Fibroblast of upper back skin (primary cell): ENCODE measurements around the gene MPZL2.
A peak's percentile ranks its signal among the peaks of the same experiment; 100 is the strongest.

Source experiments
- DNase-seq: peaks from one replicate; pipeline ENCODE4 v3.0.0-alpha.2; 2013

Gene MPZL2

DNA sequence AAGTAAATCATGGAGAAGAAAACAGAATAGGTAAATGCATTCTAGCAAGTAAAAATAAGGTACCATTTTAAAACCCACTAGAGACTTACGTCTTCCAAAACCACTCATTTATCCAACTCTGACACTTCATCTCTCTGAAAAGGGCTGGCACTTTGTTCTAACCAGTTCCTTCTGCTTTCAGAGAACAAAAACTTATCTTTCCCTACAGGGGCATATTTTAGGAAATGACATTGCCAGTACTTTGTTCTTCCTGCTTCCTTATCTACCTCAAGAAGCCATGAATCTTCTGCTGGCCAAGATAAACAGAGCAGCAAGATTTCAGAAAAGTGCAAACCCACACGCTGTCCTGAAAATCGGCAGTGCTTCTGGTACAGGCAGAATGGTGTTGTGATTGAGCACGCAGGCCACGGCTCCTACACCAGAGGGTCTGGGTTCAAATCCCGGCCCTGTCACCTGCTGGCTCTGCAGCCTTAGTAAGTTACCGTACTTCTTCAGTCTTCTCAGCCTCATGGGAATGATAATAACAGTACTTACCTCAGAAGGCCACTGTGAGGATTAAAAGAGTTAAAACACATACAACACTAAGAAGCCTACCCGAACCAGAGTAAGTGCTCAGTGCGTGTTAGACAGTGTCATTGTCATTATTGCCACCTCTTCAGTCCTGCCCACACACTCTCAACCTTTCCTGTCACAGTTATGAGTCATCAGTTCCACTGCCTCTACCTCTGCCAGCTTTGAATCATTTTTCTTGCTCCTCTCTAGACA, 22.9 kb downstream of the MPZL2 start:
- DNase-seq: peak; percentile 4

DNA sequence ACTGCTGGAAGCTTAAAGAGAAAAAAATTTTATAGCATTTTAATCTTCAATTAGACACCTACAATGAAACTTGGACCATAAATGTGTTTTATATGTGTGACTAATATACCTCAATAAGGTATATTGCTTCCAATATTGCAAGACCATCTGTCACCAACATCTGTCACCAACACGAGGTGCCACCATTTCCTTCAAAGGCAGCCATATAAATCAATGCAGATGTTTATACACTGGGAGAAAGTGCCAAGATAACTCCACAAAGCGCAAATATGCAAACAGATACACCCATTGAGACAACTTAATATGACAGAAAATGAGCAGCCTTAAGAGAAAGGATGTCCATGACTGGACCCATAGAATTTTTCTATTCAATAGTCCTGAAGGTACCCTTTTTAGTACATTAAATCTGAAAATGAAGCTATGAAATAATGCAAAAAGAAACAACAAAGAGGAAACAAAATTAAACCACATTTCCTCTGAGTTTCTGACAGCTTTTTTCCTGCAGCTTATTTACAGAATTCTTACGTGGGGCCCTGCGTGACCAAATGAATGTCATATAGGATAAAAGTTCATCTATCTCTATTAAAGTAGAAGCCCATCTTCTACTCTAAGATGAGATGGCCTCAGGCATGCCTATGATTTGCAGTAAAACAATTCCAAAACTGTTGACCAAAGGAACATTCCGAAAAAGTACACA, 24.4 kb downstream of the MPZL2 start:
- DNase-seq: no peak

DNA sequence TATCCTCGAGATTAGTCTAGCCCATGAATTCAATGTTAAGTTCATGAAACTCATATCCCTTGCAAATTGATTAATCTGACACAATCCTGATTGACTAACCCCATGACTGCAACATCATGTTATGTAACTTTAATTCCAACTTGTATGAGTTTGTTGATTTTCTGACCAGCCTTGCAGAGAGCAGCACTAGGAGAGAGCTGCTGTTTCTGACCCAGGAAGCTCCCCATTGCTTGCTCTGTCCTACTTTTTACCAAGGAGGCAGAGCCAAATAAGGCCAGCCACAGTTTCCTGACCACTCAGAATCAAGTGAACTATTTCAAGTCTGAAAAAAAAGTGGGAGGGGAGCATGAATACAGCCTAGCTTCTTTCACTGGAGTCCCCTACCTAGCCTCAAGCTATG, 25.2 kb downstream of the MPZL2 start:
- DNase-seq: no peak

DNA sequence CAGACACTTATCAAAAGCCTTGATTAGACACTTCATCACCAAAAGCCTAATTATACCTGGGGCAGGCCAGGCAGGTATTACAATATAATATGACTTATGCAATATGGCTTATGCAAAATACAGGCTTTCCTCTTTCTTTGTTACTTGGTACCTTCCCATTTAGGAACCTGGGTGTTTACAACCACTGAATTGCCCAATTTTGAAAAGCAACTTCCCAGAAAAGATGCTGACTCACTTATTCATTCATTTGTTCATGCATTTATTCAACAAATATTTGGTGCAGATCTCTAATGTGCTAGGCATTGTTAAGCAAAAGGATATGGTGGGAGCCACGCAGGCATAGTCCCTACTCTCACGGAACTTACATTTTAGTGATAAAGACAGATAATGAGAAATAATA, 25.7 kb downstream of the MPZL2 start:
- DNase-seq: no peak

DNA sequence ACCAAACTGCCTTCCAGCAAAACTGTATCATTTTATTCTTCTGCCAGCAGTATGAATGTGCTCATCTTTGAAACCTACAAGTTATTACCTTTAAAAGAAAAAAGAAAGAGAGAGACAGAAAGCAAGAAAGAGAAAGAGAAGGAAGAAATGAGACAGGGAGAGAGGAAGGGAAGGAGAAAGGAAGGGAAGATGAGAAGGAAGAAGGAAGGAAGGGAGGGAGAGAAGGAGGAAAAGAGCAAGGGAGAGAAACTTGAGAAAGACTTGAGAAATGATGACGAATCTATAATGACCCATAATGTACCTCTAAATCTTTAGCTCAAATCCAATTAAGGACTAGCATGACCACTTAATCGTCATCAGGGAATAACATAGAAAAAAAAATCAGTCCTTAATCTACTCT, 27.9 kb downstream of the MPZL2 start:
- no peak for DNase-seq

DNA sequence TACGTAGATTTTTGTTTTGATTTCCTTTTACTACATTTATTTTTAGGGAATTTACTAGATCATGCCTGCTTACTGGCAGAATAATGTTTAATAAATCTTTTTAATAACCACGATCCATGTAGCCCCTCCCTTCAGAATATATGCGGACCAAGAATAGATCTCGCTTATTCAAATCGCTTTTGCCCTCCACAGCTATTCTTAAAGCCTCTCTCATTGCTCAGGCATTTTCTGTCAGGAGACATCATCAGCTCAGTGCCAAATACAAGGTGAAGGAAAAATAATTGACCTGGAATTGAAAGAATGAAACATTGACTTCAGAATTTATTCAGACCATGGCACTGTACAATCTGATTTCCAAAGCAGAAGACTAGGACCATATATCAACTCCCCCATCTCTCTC, 29.3 kb downstream of the MPZL2 start:
- no peak for DNase-seq

DNA sequence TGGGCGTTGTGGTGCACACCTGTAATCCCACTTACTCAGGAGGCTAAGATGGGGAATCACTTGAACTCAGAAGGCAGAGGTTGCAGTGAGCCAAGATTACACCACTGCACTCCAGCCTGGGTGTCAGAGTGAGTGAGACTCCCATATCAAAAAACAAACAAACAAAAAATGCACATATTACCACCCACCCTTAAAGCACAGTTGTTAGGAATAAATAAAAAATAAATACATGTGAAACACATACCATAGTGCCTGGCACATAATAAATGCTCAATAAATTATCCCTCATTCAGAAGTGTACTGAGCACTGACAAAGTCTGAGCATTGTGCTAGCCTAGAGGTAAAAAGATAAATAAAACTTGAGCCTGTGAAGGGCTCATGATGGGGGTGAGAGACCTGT, 30.2 kb downstream of the MPZL2 start:
- no peak for DNase-seq

DNA sequence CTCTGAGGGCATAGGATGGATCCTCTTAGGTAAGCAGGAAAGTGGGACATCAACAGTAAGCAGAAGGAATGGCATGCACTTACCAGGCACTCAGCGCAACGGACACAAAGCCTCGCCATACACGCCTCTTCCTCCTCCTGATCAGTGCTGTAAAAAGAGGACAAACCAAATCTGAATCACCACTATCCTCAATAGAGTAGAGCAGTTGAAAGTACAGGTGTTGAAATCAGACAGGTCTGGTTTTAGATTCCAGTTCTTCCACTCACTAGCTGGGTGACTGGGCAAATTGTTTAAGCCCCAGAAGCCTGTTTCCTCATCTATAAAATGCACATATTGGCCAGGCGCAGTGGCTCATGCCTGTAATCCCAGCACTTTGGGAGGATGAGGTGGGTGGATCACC, 30.7 kb downstream of the MPZL2 start:
- DNase-seq: no peak

DNA sequence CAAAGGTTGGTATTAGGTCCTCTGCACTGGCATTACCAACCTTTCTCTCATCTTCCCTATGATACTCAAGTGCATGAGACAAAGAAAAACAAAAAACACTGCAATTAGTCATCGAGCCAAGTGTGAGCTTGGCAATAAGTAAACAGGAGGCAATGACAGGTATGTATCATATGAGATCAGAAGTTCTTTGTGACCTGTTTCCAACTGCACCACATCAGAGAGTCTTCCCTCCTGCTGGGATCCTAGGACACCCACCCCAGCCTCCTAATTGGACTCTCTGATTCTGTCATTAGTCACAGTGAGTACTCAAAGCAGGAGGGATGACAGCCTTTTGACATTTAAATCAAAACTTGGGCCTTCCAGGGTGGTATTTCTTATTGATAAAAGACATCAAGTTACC, 31.4 kb downstream of the MPZL2 start:
- DNase-seq: no peak

DNA sequence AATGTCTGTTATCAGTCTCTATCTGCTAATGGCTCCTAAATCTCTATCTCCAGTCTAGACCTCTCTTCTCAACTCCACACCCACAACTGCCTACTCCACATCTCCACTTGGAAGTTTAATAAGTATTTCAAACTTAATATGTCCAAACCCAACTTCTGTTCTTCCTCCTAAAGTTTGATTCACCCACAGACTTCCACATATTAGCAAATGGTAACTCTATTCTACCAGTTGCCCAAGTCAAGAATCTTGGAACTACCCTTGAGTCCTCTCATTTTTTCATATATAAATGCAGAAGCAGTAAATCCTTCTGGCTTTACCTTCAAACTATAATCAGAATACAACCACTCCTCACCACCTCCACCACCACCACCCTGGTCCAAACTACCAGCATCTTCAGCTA, 32.6 kb downstream of the MPZL2 start:
- DNase-seq: no peak

DNA sequence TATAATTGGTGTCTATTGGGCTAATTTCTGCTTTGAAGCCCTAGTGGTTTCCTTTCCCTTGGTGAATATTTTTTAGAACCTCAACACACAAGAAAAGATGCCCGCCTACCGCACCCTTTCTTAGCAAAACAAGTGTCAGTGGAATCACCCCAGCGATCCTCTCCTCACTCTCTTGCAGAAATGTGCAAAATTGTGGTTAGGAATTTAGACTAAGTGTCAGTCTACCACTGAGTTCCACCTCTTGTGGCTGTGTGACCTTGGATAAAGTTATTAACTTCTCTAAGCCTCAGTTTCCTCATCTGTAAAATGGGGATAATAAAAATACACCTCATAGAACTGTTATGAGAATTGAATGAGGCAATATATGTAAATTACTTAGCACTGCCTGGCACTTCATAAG, 34.0 kb downstream of the MPZL2 start:
- no peak for DNase-seq

DNA sequence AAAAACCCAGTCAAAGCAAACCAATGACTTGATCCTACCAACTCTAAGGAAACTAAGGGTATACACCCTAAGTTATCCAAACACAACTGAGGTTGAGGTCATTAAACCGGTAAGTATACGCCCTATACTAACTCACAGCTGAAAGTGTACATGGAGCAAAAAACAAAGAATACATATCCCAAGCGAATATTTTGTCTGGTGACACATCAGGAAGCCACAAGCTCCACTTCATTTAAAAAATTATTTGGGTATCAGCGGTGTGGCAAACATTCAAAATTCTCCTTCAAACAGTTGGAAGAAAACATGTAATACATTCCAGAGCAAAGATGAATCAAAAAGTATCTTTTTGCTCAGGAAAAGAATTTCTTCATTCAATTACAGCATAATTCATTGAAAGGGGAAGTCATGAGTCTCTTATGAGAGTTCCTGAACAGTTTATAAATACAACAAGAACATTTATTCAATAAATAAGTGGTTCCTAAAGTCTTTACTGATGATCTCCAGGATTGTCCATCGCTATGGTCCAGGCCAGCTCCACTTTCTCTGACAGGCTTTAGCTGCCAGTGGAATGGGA, 34.7 kb downstream of the MPZL2 start:
- DNase-seq: peak; percentile 39

DNA sequence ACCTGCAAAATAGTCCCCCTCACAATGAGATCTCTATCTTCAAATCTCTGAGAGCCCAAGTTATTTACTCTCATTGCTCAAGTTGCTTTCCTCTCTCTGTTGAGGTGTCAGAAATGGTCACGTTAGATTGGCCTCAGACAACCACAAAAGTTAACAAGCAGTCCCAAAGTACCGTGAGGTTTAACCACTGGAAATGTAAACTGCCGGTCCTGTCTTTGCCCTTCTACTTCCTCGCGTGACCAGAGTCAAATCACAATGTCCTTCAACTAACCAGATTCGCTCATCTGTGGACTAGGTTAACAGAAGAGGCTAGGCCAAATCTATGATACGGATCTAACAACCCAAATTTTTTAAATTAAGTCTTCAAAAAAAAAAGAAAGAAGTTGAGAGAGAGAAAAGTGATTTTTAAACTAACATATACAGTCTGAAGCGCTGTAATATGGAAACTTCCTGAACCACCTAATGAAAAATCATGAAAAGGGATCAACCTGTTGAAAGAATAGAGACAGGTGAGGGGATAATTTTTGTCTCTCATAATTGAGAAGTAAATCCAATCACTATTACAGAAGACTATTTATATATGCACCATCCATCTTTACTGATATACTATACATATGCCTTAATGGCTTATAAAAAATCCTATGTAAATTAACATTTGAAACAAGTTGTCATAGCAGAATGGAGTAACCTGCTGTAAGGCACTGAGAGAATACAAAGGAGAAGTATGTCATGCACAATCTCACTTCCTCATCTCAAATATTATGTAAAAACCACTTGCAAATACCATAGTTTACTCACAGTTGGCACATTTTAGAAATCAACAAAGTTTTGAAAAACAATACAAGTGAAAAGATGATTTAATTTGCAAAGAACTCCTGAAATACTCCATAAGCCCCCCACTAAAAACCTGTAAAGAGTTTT, 36.0 kb downstream of the MPZL2 start:
- no peak for DNase-seq

DNA sequence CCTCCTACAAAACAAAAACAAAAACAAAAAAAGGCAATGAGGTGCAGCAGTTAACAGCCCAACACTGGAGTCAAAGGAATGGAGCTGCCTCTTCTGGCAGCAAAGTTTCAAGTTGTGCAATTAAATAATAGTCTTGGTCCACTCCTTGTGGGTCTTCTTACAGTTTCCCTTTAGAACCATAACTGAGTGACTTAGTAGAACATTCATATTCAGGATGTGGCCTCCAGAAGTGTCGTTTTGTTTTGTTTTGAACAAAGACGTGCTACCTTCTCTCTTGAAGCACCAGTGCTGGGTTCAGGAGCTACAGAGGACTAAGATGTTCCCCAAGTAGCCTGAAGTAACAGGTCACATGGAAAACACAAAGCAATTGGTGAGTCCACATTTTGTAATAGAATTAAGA, 37.3 kb downstream of the MPZL2 start:
- DNase-seq: no peak

DNA sequence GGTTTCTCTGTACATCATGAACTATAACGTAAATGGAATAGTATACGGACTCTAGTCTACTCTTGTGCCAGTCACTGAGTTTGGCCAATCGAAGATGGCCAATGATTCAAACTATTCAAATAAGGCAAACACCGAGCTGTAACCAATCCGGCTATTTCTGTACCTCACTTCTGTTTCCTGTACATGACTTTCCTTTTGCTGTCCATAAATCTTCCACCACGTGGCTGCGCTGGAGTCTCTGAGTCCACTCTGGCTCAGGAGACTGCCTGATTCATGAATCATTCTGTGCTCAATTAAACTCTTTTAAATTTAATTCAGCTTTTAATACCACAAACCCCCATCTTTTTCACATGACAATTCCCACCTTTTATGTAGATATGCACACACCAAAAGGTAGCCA, 37.8 kb downstream of the MPZL2 start:
- peak; percentile 34 for DNase-seq

DNA sequence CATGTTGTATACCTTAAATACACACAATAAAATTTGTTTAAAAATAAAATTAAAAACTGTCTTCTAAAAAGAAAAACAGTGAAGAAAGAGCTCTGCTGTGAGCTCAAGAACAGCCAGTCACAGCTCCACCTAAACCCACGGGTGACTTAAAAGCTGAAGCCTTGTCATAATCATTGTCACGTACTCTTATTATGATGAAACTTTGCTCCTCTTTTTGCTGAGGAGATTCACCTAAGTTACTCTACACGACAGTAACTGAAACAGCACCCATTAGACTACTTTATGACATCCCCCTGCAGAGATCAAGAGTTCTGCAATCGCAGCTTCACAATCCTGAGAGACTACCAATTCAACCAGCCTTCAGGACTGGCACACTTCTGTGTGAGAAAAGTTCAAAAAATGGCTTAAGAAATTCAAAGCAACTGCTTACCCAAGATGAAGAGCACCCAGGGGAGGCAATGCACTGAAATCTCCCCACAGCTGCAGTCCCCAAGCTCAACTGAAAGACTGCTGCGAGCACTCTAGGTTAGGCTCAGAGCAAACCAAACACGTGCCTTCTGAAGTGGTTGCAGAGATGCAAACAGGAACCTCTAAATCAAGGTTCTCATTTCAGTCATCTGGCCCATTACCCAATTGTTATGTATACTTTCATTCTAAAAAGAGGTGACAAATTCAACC, 39.4 kb downstream of the MPZL2 start, which contains the start of gene JAML:
JAML (minus strand) TSS at position 501 of the 678 bp plus-strand sequence. CDS start 10,145 bp downstream, outside the sequence.
- no peak for DNase-seq

DNA sequence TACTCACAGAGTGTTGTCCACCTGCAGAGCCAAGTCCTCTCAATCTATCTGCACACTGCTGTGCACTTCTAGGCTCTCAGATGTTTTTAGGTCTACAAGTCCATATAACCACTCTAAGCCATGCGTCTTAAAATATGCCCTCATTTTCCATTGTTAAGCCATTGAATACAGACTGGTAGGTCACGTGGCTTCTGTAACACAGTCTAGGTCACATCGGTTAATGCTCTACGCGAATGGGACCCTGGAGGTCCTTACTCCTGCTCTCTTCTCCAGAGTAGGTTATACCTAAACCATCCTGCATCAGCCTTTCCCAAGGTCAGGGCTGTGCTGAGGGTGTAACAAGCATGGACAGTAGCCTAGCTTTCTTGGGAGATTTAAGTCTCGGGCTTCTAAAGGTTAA, 40.1 kb downstream of the MPZL2 start:
- DNase-seq: no peak

DNA sequence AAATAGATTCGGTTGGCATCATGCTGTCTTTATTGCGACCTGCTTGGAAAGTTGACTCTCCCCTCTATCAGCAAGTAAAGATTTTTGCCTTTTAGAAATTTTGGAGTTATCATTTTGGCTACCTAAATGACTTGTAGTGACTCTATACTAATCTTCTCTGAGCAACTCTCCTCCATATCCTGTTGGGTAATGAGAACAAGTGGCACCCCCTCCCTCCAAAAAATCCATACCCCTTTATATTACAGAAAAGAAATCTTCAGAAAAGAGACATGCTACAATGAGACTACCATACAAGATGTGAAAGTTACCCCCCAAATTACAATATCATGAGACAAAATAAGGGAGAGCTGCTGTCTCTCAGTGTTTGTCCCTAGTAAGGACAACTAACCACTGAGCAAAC, 40.5 kb downstream of the MPZL2 start:
- DNase-seq: no peak

DNA sequence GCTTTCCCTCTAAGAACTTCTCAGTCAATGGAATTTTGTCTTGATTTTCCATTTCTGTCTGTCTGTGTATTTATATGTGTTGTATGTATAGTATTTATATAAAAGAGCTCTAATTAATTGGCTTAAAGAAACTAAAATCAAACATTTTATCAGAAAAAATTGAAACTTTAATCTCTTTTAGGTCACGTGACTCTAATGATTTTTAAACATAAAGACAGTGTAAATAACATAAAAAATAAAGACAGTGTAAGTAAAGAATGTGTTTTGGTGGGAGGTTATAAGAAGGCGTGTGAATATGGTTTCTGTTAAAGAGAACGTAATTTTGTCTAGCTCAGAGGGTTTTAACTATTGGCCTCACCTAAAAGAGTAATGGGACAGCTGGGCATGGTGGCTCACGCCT, 41.7 kb downstream of the MPZL2 start:
- DNase-seq: no peak

DNA sequence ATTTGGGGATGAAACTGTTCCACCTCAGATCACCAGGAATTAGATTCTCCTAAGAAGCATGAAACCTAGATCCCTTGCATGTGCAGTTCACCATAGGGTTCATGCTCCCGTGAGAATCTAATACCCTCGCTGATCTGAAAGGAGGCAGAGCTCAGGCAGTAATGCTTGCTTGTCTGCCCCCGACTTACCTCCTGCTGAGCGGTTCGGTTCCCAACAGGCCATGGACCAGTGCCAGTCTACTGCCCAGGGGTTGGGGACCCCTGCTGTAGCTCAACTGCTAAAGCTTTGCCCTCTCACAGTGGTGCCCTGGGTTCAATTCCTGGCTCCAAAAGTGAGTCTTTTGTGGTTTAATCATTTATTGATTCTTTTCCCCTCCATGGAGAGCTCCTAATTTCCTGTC, 42.7 kb downstream of the MPZL2 start:
- DNase-seq: no peak

DNA sequence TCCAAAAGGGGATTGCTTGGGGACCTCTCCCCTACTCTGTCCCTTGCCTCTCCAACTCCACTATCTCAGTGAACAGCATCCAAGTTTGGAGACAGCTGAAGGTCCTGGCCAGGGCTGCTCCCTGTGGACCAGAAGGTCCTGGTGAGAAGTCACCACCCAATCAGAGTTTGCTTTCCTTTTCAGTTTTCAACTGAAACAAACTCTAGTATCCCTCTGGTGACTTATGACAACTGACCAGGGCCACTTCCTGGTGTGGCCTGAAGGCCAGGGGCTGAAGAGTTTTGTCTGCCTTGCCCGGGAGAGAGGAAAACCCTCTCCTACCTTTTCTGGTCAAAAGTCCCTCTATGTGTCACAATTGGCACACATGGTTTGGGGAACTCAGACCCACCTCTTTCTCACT, 44.4 kb downstream of the MPZL2 start:
- DNase-seq: no peak

DNA sequence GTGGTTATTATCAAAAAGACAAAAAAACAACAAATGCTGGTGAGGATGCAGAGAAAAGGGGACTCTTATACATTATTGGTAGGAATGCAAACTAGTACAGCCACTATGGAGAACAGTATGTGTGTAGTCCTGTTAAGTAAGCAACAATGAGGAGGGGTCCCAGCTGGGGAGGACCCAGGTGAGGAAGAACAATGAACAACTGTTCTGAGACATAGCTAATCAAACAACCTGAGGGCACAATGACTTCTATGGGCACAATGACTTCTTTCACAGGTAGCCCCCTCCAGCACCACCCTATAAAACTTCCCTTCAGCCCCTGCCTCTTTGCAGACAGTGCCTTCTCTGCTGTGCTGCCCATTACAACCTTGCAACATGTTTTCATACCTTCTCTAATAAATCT, 44.9 kb downstream of the MPZL2 start:
- DNase-seq: no peak

DNA sequence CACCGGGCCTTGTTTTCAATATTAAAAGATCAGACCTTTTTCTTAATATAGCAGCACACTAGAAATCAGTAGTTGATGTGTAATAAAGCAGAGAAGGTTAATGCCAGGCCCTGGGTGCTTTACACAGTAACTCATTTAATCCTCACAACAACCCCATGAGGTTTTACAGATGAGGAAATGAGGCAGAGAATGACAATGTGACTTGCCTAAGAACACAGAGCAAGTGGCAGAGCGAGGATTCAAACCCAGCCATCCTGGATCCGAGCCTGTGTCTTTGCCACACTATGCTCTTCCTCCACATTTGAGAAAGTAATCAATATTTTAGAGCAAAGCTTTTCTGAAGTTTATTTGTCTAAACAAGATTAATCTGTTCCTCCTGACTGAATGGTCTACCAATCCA, 46.5 kb downstream of the MPZL2 start:
- DNase-seq: no peak
